K562 (cell line): Measurements from ENCODE around the gene HCN3. TPM values are rescaled to one million over a fixed set of nuclear protein-coding genes. Genes with fewer than 3 reads are reported as not detected.
A peak's percentile ranks its signal among the peaks of the same experiment; 100 is the strongest.

Source experiments
- ARID4B ChIP-seq: sonication (generic); formaldehyde crosslinking; IDR thresholded peaks from 2 replicates; pipeline ENCODE4 v1.8.0; 2022; ENCODE audit warnings: mild to moderate bottlenecking, missing genetic modification reagents
- ATF1 ChIP-seq, 2 experiments: fragments of 450-650 bp in 1 of 2; IDR thresholded peaks; 2 replicates each; pipeline ENCODE4 v1.6.1; 2016; ENCODE audit warnings: missing compliant biosample characterization in 1 of 2, missing genetic modification characterization in 1 of 2
- BRF1 ChIP-seq: IDR thresholded peaks from 3 replicates; pipeline ENCODE4 v1.6.1; 2011; ENCODE audit warnings: borderline replicate concordance, mild to moderate bottlenecking; ENCODE audit not compliant: insufficient read length; ENCODE audit errors: extremely low read depth
- CBFA2T3 ChIP-seq: fragments of 450-650 bp; IDR thresholded peaks from 2 replicates; pipeline ENCODE4 v1.6.1; 2017
- CHD1 ChIP-seq: fragments of 200-600 bp; sonication (generic); IDR thresholded peaks from one replicate; pipeline ENCODE4 v1.6.1; 2012; ENCODE audit warnings: mild to moderate bottlenecking, moderate library complexity, low read length, inconsistent platforms
- CXXC5 ChIP-seq: fragments of 250-450 bp; sonication (Bioruptor Pico); IDR thresholded peaks from 2 replicates; pipeline ENCODE4 v1.8.0; 2022; ENCODE audit warnings: inconsistent platforms, mild to moderate bottlenecking, moderate library complexity
- DACH1 ChIP-seq: fragments of 450-650 bp; IDR thresholded peaks from 2 replicates; pipeline ENCODE4 v1.6.1; 2018; ENCODE audit not compliant: partially characterized antibody
- EGR1 ChIP-seq: fragments of 450-650 bp; conservative IDR thresholded peaks from 2 replicates; pipeline ENCODE4 v1.6.1; 2017; ENCODE audit warnings: mild to moderate bottlenecking
- FOXJ3 ChIP-seq: sonication (generic); formaldehyde crosslinking; IDR thresholded peaks from 2 replicates; pipeline ENCODE4 v1.4.0; 2020; ENCODE audit warnings: mild to moderate bottlenecking, missing genetic modification reagents
- JUND ChIP-seq, 2 experiments: IDR thresholded peaks; 2 replicates in 1 of 2; 3 replicates in 1 of 2; pipeline ENCODE4 v1.6.1; 2011; ENCODE audit warnings: borderline replicate concordance in 2 of 2, low read depth in 2 of 2, low read length in 2 of 2, improper control_type of control experiment in 1 of 2, missing biosample characterization in 1 of 2, missing genetic modification characterization in 1 of 2, missing genetic modification reagents in 1 of 2
- MAFK ChIP-seq: IDR thresholded peaks from 2 replicates; pipeline ENCODE4 v1.6.1; 2011; ENCODE audit warnings: low read length, improper control_type of control experiment
- MAZ ChIP-seq, 2 experiments: fragments of 450-650 bp in 1 of 2; sonication (generic) in 1 of 2; formaldehyde crosslinking; IDR thresholded peaks in 1 of 2; conservative IDR thresholded peaks in 1 of 2; 2 replicates each; pipeline versions ENCODE4 v1.4.0 to v1.5.0; 2020; ENCODE audit warnings: mild to moderate bottlenecking in 1 of 2, missing genetic modification reagents in 1 of 2
- NR2C1 ChIP-seq, 2 experiments: fragments of 450-650 bp; IDR thresholded peaks; 2 replicates each; pipeline ENCODE4 v1.6.1; 2017; ENCODE audit warnings: mild to moderate bottlenecking in 2 of 2, antibody characterized with exemption in 1 of 2, inconsistent platforms in 1 of 2, missing compliant biosample characterization in 1 of 2, missing genetic modification characterization in 1 of 2
- NR2F6 ChIP-seq: fragments of 450-650 bp; formaldehyde crosslinking; IDR thresholded peaks from 2 replicates; pipeline ENCODE4 v1.4.0; 2020; ENCODE audit warnings: mild to moderate bottlenecking
- PHB ChIP-seq: fragments of 250-450 bp; sonication (Bioruptor Pico); IDR thresholded peaks from 2 replicates; pipeline ENCODE4 v1.5.0; 2021
- PHF20 ChIP-seq: fragments of 450-650 bp; IDR thresholded peaks from 2 replicates; pipeline ENCODE4 v1.6.1; 2018; ENCODE audit not compliant: partially characterized antibody
- RBM15 ChIP-seq: fragments of 200-400 bp; formaldehyde crosslinking; IDR thresholded peaks from 2 replicates; pipeline ENCODE4 v1.6.1; 2018; ENCODE audit warnings: mild to moderate bottlenecking, low read length, moderate library complexity; ENCODE audit not compliant: insufficient read depth
- SIRT6 ChIP-seq: IDR thresholded peaks from one replicate; pipeline ENCODE4 v1.6.1; 2012; ENCODE audit warnings: low read depth, mild to moderate bottlenecking, control low read depth, inconsistent platforms, low read length, moderate library complexity
- ZFP1 ChIP-seq: fragments of 450-650 bp; formaldehyde crosslinking; IDR thresholded peaks from 2 replicates; pipeline ENCODE4 v1.4.0; 2020; ENCODE audit warnings: mild to moderate bottlenecking, mixed read lengths
- ZFP30 ChIP-seq: fragments of 250-450 bp; sonication (Bioruptor Pico); IDR thresholded peaks from 2 replicates; pipeline ENCODE4 v1.8.0; 2022; ENCODE audit warnings: moderate library complexity, mild to moderate bottlenecking, inconsistent platforms, borderline replicate concordance
- ZNF174 ChIP-seq: fragments of 250-450 bp; sonication (Bioruptor Pico); IDR thresholded peaks from 2 replicates; pipeline ENCODE4 v1.4.0; 2020; ENCODE audit warnings: mild to moderate bottlenecking
- ZNF347 ChIP-seq: fragments of 450-650 bp; formaldehyde crosslinking; IDR thresholded peaks from 2 replicates; pipeline ENCODE4 v1.4.0; 2020; ENCODE audit warnings: low read depth, mild to moderate bottlenecking, moderate library complexity
- ZNF511 ChIP-seq: sonication (generic); formaldehyde crosslinking; IDR thresholded peaks from 2 replicates; pipeline ENCODE4 v1.8.0; 2022; ENCODE audit warnings: mild to moderate bottlenecking, missing genetic modification reagents
- ZNF57 ChIP-seq: fragments of 450-650 bp; formaldehyde crosslinking; IDR thresholded peaks from 2 replicates; pipeline ENCODE4 v1.4.0; 2020; ENCODE audit warnings: mild to moderate bottlenecking, moderate library complexity
- ZSCAN32 ChIP-seq: fragments of 450-650 bp; formaldehyde crosslinking; IDR thresholded peaks from 2 replicates; pipeline ENCODE4 v1.4.0; 2020; ENCODE audit warnings: mild to moderate bottlenecking, moderate library complexity
- polyA plus RNA-seq, 8 experiments: library from polyadenylated mRNA; depleted of rRNA in 4 of 8; stranded (reverse) in 5 of 8; unstranded in 3 of 8; fragments of >200 nt; fragmentation: Nextera tagmentation in 2 of 8; fragmentation: Illumina TruSeq in 1 of 8; extraction: Ambion mirVana in 2 of 8; extraction: Trizol in 1 of 8; gene quantifications; 2 replicates each; pipeline versions ENCODE4 v1.2.1 to v1.2.3, GENCODE V29; 2011 to 2014; ENCODE audit warnings: inconsistent platforms in 1 of 8, missing spikeins in 1 of 8
- total RNA-seq, 7 experiments: library from RNA; depleted of rRNA in 6 of 7; stranded (reverse); fragments of >200 nt in 6 of 7; fragmentation: Illumina TruSeq in 2 of 7; extraction: Trizol in 2 of 7; gene quantifications; 2 replicates each; pipeline versions ENCODE4 v1.2.1 to v1.2.3, GENCODE V29; 2011 to 2021; ENCODE audit warnings: low replicate concordance in 1 of 7

The HCN3 gene
- total and polyA plus RNA-seq, 9 of the 15 experiments (the other 6 are each of a cell fraction or from before 2014, with no cell fraction given) = 0.91 to 9.7 (median 3.9) TPM

GRCh38 chr1:155244368-155245162 is 32.7 kb upstream of the HCN3 start (continued):
- TF ChIP-seq CXXC5 (CRISPR knock-in tag) = peak; percentile 100
- TF ChIP-seq SIRT6 = no peak
- peak; percentile 96 for TF ChIP-seq ZNF511 (CRISPR knock-in tag)
- peak; percentile 91 for TF ChIP-seq ARID4B (CRISPR knock-in tag)
- no peak for TF ChIP-seq ZFP30 (CRISPR knock-in tag)
- no peak for TF ChIP-seq RBM15
- TF ChIP-seq ZNF347 (CRISPR knock-in tag) = no peak
- no peak for TF ChIP-seq CHD1
- no peak for TF ChIP-seq FOXJ3 (CRISPR knock-in tag)
- no peak for TF ChIP-seq MAFK
- TF ChIP-seq PHF20 = peak; percentile 94
- TF ChIP-seq ZFP1 (CRISPR knock-in tag) = no peak
- no peak for TF ChIP-seq ZNF174 (CRISPR knock-in tag)
- peak; percentile 72 for TF ChIP-seq CBFA2T3
- peak; percentile 77; the same call in 1 of the 2 replicates for TF ChIP-seq NR2C1 (IDR thresholded peaks at IDR 0.05)
- peak; percentile 80 for TF ChIP-seq NR2C1 (tag; IDR thresholded peaks at IDR 0.05)
- peak; percentile 92 to 93 for TF ChIP-seq MAZ (CRISPR knock-in tag; conservative IDR thresholded peaks at IDR 0.05 in 1 of 2, IDR thresholded peaks at IDR 0.05 in 1 of 2)
- TF ChIP-seq BRF1 = no peak
- peak; percentile 93 for TF ChIP-seq JUND (IDR thresholded peaks at IDR 0.05; ENCODE audit: borderline replicate concordance, low read depth, low read length)
- peak; percentile 76; the same call in 1 of the 3 replicates for TF ChIP-seq JUND (tag; IDR thresholded peaks at IDR 0.05; ENCODE audit: borderline replicate concordance, low read depth, low read length)
- TF ChIP-seq NR2F6 (CRISPR knock-in tag) = peak; percentile 61; the same call in 1 of the 2 replicates
- TF ChIP-seq ZSCAN32 (CRISPR knock-in tag) = no peak
- TF ChIP-seq ZNF57 (CRISPR knock-in tag) = no peak
- TF ChIP-seq PHB (CRISPR knock-in tag) = no peak
- peak; percentile 69 for TF ChIP-seq ATF1 (CRISPR knock-in tag; IDR thresholded peaks at IDR 0.05)
- TF ChIP-seq ATF1 (tag; IDR thresholded peaks at IDR 0.05) = peak; percentile 97
- TF ChIP-seq DACH1 = peak; percentile 46
- TF ChIP-seq EGR1 = peak; percentile 84
